GM18519 (cell line): ENCODE measurements around the gene MEAF6.

Source experiments
- ATAC-seq: cut with Tn5 transposase; IDR thresholded peaks from one replicate; pipeline ENCODE4 v1.9.1; 2021; ENCODE audit warnings: mild to moderate bottlenecking, moderate library complexity; ENCODE audit not compliant: unreplicated experiment, low FRiP score

The MEAF6 gene

GRCh38 chr1:37474697-37475379, 39.7 kb downstream of the MEAF6 start:
- ATAC-seq, result no peak

- ATAC-seq, result peak; percentile 50
Observed at GRCh38 chr1:37474046-37474696, 40.4 kb downstream of the MEAF6 start, which contains the start of gene ZC3H12A. ZC3H12A (plus strand) TSS chr1:37474580; CDS start chr1:37475497, 917 bp downstream.

GRCh38 chr1:37473431-37474045, 41.0 kb downstream of the MEAF6 start:
- no peak for ATAC-seq

- no peak for ATAC-seq
Observed at GRCh38 chr1:37472994-37473393, 41.6 kb downstream of the MEAF6 start.

- no peak for ATAC-seq
Observed at GRCh38 chr1:37472281-37472680, 42.3 kb downstream of the MEAF6 start.

- no peak for ATAC-seq
Observed at GRCh38 chr1:37471345-37472231, 43.0 kb downstream of the MEAF6 start.

- ATAC-seq, result no peak
Observed at GRCh38 chr1:37469386-37469785, 45.2 kb downstream of the MEAF6 start.

- ATAC-seq, result no peak
Observed at GRCh38 chr1:37468037-37468436, 46.5 kb downstream of the MEAF6 start.

GRCh38 chr1:37465593-37466517, 48.7 kb downstream of the MEAF6 start:
- ATAC-seq, result no peak

GRCh38 chr1:37464443-37464842, 50.1 kb downstream of the MEAF6 start:
- no peak for ATAC-seq

- ATAC-seq, result no peak
Observed at GRCh38 chr1:37461698-37462436, 52.7 kb downstream of the MEAF6 start.

- ATAC-seq, result no peak
Observed at GRCh38 chr1:37458551-37458950, 56.0 kb downstream of the MEAF6 start.

- ATAC-seq, result no peak
Observed at GRCh38 chr1:37456614-37457013, 58.0 kb downstream of the MEAF6 start.

- no peak for ATAC-seq
Observed at GRCh38 chr1:37455516-37455915, 59.0 kb downstream of the MEAF6 start.

GRCh38 chr1:37453647-37454046, 60.9 kb downstream of the MEAF6 start:
- no peak for ATAC-seq

GRCh38 chr1:37452416-37452815, 62.1 kb downstream of the MEAF6 start:
- ATAC-seq, result no peak

- ATAC-seq, result no peak
Observed at GRCh38 chr1:37449936-37450335, 64.6 kb downstream of the MEAF6 start.

GRCh38 chr1:37448691-37449417, 65.7 kb downstream of the MEAF6 start:
- no peak for ATAC-seq
